SHP77 treated with DMSO at 0.1 percent for 48 hours (cell line): Measurements from ENCODE around the gene TSHZ1.

Experiments
- DNase-seq: peaks from one replicate; lab custom pipeline; 2025; lab: John Stamatoyannopoulos, UW

Gene TSHZ1

DNA sequence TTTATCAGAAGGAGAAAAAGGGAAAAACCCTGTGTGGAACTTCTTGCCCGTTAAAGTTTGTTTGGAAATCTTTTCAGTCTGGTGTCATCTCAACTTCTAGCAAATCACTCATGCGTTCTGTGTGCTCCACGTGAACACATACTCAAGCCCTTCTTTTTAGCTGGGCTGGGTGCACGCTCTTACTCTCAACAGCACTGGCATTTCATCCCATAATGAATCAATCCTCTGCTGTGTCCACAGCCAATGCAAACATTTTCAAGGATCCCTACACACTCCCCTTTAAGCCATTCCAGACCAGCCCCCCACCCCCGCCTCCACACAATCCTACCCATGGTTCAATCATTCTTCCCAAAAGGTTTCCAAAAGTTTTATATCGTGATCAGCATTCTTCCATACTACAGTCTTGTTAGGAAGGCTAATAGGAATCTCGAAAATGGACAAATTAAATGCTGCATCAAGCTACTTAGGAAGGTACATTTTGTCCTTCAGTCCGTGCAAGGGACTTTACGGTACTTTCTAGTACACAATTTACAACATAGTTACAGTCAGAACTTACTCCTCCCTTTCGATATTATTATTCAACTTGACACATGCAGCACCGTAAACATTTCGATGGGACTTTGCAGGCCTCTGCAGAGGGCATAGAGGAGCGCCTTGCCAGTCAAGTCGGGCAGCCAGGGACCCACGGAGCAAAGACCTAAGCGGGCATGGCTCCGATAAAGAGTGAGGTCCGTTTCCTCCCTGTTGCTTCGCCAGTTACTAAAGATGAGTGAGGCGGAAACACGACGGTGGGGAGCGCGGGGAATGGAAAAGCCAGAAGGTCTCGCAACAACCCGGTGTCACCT lies 3.1 kb upstream of the TSHZ1 start:
- no peak for DNase-seq

DNA sequence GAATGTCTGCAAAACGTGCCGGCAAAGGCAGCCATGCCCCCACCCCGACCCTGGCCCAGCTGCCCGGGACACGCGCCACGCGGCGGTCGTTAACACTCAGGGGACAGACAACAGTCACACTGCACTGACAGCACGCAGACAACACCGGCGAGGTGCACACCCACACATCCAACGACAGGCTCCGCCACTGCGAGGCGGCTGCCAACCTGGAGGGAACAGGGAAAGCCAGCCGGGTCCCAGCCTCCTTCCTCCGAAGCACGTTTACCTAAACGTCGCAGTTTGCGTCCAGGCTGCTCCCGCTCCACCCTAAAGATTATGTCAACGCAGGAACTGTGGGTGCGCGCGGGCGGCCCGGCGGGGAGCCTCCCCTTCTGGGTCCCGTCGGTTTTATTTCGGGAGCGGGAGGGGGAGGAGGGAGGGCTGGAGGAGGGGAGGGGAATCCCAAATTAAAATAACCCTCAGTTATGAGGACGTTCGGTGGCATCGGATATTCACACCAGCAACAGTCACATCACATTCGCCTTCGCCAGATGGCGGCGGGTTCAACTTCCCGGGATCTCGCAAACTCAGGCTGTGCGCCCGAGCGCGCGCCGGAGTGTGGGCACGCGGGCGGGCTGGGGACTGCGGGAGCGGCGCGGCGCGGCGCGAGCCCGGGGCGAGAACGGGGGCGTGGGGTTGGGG lies 2.3 kb upstream of the TSHZ1 start:
- DNase-seq = no peak

DNA sequence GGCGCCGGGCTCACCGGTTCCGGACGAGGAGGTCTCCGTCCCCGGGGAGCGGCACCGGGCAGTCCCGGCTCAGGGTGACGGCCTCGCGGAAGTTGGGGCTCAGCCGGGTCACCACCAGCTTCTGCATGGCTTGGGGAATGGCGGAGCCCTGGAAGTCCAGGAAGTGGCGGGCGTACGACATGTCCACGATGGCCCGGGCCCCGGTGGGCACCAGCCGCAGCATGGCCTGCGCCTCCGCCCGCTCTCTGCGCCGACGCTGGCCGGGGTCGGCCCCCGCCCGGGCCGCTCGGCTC lies 1.8 kb upstream of the TSHZ1 start:
- no peak for DNase-seq

DNA sequence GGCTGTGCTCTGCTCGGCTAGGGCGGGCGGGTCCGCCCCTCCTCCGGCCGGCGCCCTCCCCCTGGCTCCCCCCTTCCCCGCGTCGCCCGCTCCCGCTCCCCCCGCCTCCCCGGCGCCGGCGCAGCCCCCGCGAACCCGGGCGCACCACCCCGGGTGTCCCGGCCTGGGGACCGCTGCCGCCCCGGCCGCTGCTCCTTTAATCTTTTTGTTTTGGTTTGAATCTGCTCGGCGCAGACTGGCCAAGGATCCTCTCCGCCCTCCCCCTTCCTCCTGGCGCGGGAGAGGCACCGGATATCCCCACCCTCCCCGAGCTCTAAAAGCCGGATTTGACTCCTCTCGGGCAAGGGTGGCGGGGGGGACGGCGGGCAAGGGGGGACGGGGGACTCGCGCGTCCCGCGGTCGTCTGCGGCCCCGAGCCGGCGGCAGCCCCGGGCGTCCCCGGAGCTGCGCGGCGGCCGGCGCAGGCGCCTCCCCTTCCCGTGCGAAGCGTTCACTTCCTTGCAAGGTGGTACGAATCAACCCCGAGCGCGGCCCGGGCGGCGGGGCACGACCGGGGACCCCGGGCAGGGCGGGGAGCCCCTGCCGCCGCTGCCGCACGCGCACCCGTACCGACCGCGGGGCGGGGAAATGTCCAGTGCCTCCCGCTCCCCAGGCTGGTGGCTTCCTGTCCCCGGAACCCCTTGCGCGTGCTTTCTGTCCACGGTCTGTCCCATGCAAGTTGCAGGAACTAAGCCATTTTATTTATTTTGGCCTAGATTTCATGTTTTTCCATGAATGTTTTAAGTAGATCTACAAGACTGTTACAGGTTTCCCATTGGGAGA lies 1.3 kb upstream of the TSHZ1 start, which contains the start of gene PTGR3:
Gene PTGR3, minus strand, starts transcription at position 11 of the 822 bp plus-strand sequence. CDS start 81 bp downstream, outside the sequence.
- DNase-seq = no peak

DNA sequence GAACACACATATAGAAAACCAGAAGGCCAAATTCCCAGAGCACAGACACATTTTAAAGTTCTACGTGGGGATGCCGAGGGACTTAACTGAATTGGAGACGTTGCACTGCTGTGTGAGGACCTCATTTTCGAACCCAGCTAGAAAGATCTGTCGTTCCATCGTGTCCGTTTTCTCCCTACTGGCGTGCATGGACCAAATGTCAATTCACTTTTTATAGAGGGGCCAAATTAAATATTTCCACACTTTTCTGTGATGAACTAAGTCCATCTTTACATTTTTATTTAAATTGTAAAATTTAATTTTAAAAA lies 692 bp upstream of the TSHZ1 start:
- no peak for DNase-seq

DNA sequence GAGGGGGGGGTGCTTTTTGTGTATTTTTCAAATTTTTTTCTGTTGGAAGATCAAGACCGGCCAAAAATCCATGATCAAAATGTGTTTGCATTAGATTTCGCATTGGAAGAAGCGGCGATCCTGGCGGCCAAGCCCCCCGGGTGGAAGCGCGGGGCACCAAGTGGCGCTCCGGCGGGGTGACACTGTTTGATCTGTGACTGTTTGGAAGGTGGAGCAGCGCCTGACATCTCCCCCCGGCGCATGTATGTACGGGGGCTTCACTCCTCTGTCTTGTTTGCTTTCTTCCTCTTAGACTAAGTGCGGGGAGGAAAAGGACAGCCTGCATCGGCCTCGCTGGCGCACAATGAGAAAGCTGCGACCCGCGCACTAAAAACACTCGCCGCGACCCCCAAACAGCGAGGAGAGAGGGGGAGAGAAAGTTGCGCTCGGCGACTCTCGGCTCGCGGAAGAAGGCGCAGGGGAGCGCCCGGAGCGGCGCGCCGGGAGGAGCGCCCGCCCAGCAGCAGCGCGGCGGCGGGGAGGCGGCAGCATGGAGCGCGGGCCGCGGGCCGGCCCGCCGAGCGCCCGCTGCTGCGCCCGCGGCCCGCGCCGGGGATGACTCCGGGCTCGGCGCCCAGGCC lies 515 bp downstream of the TSHZ1 start:
- DNase-seq = no peak

DNA sequence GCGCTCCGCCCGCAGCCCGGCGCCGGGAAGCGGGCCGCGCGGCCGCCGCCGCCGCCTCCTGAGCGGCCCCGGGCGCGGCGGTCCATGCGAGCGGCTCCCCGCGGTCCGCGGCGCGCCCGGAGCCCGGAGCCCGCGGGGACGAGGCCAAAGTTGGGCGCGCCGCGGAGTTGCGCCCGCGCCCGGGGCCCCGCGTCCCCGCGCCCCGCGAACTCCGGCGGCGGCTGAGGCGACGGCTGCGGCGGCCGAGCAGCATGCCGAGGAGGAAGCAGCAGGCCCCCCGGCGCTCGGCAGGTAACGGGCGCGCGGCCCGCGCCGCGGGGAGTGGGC lies 992 bp downstream of the TSHZ1 start:
- DNase-seq = no peak

DNA sequence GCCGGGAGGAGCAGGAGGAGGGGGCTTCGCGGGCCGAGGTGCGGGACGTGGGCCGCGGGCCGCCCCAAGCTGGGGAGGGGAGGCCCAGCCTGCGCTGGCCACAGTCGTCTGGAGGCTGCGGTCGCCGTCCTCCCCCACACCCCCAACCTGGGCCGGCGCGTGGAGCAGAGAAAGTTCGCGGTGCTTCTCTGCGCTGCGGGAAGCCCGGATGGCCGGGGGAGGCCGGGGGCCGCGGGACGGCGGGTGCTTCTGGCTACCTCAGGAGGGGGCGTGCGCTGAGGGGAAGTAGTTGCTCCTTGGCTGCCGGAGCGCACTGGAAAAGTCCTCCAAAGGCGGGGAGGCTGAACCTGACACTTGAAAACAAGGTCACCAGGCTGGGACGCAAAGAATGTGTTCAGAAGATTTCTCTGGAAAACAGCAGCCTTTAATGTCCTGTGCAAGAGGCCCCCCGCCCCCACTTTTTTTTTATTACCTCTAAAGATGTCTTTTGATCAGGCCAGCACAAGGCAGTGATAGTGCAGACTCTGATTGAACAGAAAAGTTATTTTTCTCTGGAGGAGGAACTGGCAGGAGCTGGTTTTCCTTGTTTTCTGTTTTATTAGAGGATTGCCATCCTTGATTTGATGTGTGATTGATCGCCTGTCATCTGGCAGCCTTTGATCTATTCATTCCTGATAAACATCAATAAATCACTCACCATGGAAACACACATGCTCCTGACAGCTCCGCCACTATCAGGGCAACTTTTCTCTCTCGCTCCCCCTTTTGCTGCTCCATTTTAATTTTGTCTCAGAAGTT lies 1.6 kb downstream of the TSHZ1 start:
- no peak for DNase-seq

DNA sequence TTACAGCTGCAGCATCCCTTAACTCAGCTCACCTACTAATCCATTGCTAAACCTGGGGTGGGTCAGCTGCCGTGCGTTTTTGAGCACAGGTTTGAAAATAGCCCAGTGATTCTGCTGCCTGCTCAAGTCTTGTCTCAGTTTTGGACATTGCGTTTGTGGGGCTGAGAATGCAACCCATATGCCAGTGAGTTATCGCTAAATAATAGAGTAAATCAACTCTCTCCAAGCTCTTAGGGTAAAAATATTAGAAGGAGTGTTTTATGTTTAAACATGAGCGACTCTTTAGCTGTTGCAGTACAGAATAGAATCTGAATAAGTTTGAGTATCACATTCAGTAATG lies 2.1 kb downstream of the TSHZ1 start:
- DNase-seq = no peak

DNA sequence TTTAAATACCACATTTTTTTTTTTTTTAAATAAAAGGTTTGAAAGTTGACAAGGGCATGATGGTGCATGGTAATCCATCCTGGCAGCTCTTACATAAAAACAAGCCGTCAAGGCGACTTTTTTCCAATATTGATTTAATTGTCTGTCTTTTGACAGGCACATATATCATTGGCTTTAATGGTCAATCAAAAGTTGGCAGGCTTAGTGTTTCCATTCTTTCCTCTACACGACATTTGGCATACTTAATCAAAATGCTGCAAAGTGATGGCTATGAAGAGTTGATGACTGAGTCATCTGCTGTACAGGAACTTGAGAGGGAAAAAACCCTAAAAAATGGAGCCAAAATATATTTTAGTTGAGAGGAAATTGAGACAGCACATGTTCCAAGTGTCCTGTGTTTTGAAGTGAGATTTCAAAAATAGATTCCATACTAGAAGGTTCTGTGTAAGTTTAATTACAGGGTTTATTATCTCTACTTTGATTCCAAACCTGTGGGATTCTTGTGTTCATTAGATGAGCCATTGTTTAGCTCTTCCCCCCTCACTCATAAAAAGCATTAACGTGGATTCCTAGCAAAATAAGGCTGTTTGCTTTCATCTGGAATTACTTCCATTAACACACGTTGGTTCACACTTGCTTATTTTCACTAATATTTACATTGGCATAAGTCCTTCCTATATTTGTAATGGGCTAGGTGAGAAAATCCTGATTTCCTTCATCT lies 3.2 kb downstream of the TSHZ1 start:
- peak; percentile 52 for DNase-seq

DNA sequence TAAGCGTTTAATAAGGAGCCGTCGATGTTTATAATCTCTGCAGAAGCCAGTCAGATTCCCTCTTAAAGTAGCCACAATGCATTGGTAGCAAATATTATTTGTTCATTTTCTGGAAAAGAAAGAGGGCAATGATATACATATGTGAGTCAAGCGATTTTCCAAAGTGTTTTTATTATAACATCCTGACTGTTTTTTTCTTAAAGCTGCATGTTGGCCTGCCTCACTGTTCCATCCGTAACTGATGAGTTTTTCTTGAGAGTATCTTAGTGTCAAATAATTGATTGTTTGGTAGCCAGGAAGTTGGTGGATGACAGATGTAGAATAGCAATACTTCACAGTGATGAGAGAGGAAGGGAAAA lies 3.7 kb downstream of the TSHZ1 start:
- no peak for DNase-seq

DNA sequence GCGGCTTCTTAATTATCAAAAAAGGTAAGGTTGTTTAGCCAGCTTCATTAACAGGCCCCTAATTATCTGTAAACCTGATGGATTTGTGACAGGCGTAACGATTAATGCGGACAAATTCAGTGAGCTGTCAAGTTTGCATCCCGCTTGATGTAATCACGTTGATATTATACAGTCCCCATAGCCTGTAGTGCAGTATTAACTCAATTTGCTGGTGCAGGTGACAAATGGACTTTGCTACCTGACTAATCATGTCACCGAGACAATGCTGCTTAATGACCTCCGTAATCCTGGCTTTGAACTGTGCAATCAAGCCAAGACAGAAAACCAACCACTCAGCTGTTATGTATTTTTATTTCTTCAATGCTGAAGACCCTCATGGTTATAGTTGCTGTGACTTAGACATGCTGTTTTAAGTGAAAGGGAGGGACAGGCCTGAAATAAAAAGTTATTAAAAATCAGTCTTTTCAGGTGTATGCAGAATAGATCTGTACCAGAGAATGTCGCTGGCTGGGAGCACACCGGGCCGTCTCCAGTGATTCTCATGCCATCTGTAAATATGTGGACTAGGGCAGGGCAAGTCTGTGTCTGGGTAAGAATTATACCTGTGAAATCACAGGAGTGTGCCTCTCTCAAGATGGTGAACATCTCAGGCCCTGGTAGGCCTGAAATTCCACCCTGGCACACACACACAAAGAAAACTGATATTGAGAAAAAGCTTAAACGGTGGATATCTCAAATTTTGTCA lies 4.3 kb downstream of the TSHZ1 start:
- DNase-seq = no peak

DNA sequence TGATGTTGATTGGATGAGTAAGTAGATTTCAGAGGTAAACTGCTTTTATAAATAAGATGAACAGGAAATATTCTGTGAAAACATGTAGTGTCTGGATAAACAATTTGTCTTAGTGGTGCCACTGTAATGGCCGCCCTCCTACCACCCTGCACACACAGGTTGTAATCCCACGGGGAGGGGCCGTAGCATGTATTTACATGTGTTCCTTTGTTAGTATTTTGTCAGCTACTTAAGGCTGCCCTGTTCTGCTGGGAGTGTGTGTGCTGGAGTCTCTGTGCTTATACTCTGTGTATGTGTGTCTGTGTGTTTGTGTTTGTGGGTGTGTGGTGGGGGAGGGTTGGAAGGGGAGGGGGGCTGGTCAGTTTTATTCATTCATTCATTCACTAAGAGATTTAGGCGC lies 5.1 kb downstream of the TSHZ1 start:
- no peak for DNase-seq

DNA sequence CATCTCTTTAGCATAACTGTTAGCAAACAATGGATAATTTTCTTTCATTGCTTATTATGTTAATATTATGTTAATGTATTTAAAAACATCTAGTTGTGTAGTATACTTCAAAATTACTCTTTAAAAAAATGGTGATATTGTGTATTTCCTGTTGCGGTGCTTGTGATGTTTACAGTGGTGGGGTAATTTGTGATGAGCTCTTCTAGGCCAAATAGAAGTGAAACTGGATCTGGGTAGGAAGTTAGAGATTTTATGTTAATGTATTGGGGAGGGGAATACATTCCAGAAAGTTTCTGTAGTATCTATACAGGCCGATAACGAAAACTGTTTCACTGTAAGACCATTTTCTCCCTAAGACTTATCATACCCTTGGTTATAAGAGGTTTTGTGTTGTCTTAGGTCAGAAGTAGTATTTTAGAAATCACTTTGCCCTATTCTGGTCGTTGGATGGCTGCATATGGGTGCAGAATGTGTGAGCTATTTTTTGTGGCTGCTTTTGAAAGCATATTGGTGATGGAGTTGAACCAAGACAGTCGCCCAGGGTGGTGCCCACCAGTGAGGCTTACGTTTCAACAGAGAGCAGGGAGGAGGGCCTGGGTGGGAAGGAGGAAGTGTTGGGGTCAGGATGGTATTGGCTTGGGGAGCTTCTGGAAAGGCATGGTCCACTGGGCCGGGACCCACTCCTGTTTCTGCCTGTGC lies 5.8 kb downstream of the TSHZ1 start:
- DNase-seq = no peak

DNA sequence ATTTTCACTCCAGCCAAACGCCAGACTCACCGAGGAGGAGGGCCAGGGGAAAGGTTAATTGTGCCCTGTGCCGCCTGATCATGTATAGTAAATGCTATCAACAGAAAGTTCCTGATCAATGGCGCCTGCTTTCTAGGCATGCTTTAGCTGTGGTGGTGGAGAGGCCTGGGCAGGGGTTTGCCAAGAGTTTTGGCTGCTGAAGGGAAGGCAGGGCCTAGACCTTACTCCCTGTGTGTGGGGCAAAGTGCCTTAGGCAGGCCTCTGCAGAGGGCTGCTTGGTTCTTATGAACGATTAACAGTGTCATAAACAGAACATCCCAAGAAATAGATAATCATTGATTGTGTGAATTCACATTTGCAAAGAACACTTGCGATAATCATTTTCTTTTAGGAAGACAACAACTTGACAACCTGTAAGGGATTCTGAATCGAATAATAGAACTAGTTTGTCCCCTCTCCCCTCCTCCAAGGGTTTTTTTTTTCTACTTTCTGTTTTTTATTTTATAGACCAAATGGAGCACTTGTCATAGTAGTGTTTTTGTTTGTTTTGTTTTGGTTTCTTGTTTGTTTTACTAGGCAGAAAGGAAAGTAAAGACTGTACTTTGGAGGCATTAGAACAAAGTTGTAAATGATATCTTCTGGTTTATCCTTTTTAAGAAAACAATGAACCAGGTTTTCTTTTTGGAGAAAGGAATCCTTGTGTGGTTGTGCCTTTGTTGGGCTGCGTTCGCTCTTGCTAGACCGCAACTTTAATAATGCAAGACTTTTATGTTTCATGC lies 6.5 kb downstream of the TSHZ1 start:
- no peak for DNase-seq

DNA sequence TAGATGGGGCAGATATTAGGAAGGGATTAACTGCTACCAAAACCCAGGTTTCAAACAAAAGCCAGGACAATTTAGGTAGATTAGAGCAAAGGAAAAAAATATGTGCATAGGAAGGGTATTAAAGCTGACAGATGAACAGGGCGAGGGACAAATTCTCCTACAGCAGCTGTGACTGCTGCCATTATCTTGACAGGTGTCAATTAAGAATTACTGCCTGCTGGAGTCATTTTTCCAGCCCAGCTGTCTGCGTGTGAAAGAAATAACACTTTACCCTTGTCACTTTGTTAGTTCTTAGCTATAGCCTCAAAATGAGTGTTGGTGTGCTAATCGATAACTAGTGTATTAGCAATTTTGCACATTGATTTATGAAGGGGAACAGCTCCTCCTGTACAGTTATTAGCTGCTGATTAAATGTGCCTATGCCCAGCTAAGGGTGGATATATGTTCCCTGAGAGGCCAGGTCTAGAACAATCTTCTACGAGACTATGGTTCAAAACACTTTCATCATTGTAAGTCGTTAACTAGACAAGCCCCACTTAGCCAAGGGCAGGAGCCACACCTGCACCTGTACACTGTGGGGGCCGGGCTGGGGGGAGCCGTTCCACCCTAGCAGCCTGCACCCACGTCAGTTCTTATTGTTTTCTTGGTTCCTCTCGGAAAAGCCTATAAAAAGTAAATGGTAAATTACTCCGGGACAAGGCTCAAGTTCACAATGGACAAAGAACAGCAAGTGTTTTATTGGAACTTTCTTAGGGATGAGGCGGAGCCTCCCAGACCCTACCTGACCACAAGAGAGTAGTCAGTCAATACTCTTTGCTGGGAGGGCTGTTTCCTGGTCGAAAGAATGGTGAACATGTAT lies 7.7 kb downstream of the TSHZ1 start:
- DNase-seq = no peak

DNA sequence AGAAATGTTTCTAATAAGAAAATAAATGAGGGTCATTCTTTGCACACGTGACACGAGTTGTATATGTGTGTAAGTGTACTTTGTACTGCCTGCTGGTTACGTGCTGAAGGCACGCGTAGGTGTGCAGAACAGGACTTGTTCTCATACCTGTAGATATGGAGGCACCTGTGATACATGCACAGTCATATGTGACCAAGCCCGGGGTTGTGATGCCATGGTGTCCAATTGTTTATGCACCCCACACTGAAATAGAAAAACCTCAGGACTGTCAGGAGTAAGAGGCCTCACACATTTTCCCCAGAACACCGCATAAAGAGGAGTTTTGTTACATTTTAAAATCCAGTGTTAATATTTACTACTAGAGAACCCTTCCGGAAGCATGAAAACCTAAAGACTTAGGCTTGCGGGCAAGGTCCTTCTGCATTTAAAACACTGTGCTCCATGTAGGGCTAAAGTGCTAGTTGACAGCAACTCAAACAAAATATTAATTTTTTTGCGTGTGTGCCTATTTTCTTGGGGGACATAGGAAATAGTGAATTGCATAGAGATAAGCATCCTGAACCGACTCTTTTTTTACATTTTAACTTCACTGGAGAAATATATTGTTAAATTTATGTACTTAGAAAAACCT lies 9.3 kb downstream of the TSHZ1 start:
- DNase-seq = no peak
